Osteoblast (primary cell): Measurements from ENCODE around the gene INHBC. TPM values are rescaled to one million over a fixed set of nuclear protein-coding genes. Genes with fewer than 3 reads are reported as not detected.
A peak's percentile ranks its signal among the peaks of the same experiment; 100 is the strongest.

Experiments used
- DNase-seq: peaks from one replicate; pipeline ENCODE4 v3.0.0; 2011; ENCODE audit warnings: low spot score, mixed read lengths; ENCODE audit not compliant: insufficient read length; ENCODE audit errors: missing footprints
- H2AFZ ChIP-seq: 2 replicates; pipeline ENCODE4 v1.6.0; 2011; ENCODE audit warnings: mild to moderate bottlenecking, low read length
- H3K27ac ChIP-seq: 2 replicates; pipeline ENCODE4 v1.5.1; 2011; ENCODE audit warnings: mild to moderate bottlenecking, low read depth, low read length, moderate library complexity
- H3K27me3 ChIP-seq: 2 replicates; pipeline ENCODE4 v1.6.0; 2012; ENCODE audit warnings: mild to moderate bottlenecking, control low read depth, inconsistent platforms, low read length, moderate library complexity; ENCODE audit not compliant: insufficient read depth
- H3K36me3 ChIP-seq: 2 replicates; pipeline ENCODE4 v1.5.1; 2011; ENCODE audit warnings: mild to moderate bottlenecking, low read length, control low read depth, moderate library complexity; ENCODE audit not compliant: insufficient read depth
- H3K4me1 ChIP-seq: 2 replicates; pipeline ENCODE4 v1.5.1; 2011; ENCODE audit warnings: mild to moderate bottlenecking, low read length, control low read depth, moderate library complexity; ENCODE audit not compliant: insufficient read depth
- H3K4me2 ChIP-seq: 2 replicates; pipeline ENCODE4 v1.6.0; 2011; ENCODE audit warnings: mild to moderate bottlenecking, low read length; ENCODE audit not compliant: insufficient read depth
- H3K4me3 ChIP-seq: fragments of 200-600 bp; sonication (generic); 3 replicates; pipeline ENCODE4 v1.5.1; 2012; ENCODE audit warnings: mild to moderate bottlenecking, low read length, inconsistent platforms; ENCODE audit not compliant: insufficient read depth
- H3K79me2 ChIP-seq: 2 replicates; pipeline ENCODE4 v1.6.0; 2012; ENCODE audit warnings: mild to moderate bottlenecking, low read length, control low read depth, inconsistent platforms; ENCODE audit not compliant: insufficient read depth
- H3K9me3 ChIP-seq: 2 replicates; pipeline ENCODE4 v1.5.1; 2011; ENCODE audit warnings: low read depth, low read length, control low read depth
- H4K20me1 ChIP-seq: 2 replicates; pipeline ENCODE4 v1.6.0; 2012; ENCODE audit warnings: mild to moderate bottlenecking, low read length, control low read depth; ENCODE audit not compliant: insufficient read depth
- total RNA-seq: library from RNA; depleted of rRNA; stranded (reverse); fragments of >200 nt; gene quantifications from 2 replicates; pipeline ENCODE4 v1.2.3, GENCODE V29; 2012
- TF ChIP-seq, protein P1 (sequence below): IDR thresholded peaks from 2 replicates; pipeline ENCODE4 v1.5.1; 2011; ENCODE audit warnings: mild to moderate bottlenecking, low read depth, low read length, moderate library complexity; ENCODE audit errors: extremely low read depth

The INHBC gene
- total RNA-seq, 1 donor = not detected

DNA sequence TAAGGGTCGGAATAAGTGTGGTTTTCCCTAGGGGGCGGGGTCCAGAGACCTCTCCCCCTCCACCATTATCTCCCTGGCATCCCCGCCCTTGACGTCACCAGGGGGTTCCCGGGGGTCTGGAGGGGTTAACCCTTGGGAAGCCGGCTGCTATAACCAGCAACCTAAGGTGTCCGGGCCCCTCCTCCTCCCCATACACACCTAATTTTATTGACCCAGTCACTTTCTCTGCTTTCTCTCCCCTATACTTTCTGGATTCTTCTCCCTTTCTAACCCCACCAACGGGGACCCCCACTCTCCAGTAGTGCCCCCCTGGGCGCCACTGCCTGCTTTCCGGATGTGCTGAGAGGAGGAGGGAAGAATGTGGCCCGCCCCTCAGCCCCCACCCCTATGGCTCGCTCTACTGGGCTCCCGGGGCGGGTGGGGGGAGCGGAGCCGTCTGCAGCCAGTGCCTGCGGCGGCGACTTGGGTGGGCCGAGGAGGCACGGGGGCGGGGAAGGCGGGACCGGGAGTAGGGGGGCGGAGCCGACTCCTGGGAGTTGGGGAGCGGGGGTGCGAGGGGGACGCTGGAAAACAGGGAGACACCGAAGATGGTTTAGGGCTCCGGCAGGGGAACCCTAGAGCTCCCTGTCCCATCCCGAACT is 26.8 kb downstream of the INHBC start:
- Histone ChIP-seq H3K27me3 (peaks cover 16% of the 10 kb centered on the region), H3K4me2 (peak overlapping the region; percentile 100), H3K9me3 (no peaks in the 10 kb centered on the region), H4K20me1 (no peaks in the 10 kb centered on the region), H3K4me1 (peaks cover 16% of the 10 kb centered on the region), H3K27ac (no peak overlapping the region), H3K36me3 (no peaks in the 10 kb centered on the region), H3K79me2 (no peaks in the 10 kb centered on the region), H3K4me3 (peak overlapping the region; percentile 72), H2AFZ (no peak overlapping the region)
- TF ChIP-seq, protein P1, sequence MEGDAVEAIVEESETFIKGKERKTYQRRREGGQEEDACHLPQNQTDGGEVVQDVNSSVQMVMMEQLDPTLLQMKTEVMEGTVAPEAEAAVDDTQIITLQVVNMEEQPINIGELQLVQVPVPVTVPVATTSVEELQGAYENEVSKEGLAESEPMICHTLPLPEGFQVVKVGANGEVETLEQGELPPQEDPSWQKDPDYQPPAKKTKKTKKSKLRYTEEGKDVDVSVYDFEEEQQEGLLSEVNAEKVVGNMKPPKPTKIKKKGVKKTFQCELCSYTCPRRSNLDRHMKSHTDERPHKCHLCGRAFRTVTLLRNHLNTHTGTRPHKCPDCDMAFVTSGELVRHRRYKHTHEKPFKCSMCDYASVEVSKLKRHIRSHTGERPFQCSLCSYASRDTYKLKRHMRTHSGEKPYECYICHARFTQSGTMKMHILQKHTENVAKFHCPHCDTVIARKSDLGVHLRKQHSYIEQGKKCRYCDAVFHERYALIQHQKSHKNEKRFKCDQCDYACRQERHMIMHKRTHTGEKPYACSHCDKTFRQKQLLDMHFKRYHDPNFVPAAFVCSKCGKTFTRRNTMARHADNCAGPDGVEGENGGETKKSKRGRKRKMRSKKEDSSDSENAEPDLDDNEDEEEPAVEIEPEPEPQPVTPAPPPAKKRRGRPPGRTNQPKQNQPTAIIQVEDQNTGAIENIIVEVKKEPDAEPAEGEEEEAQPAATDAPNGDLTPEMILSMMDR = no peak
- peak; percentile 92 for DNase-seq

DNA sequence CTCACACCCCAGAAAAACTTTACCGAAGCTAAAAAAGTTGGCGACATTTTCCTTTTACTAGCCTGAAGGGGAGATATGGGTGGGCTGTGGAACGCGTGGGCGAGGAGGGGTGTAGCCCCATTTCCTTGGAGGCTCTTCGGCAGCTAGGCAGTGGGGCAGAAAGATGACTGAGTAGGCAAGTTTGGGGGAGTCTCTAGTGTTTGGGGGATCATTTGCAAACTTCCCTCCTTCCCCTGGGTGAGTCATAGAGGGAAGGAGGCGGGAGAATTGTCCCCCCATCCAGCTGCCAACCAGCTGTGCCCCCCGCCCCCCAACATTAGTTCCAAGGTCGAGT is 27.3 kb downstream of the INHBC start:
- no peaks in the 10 kb centered on the region for H3K36me3 ChIP-seq
- DNase-seq = peak; percentile 81

DNA sequence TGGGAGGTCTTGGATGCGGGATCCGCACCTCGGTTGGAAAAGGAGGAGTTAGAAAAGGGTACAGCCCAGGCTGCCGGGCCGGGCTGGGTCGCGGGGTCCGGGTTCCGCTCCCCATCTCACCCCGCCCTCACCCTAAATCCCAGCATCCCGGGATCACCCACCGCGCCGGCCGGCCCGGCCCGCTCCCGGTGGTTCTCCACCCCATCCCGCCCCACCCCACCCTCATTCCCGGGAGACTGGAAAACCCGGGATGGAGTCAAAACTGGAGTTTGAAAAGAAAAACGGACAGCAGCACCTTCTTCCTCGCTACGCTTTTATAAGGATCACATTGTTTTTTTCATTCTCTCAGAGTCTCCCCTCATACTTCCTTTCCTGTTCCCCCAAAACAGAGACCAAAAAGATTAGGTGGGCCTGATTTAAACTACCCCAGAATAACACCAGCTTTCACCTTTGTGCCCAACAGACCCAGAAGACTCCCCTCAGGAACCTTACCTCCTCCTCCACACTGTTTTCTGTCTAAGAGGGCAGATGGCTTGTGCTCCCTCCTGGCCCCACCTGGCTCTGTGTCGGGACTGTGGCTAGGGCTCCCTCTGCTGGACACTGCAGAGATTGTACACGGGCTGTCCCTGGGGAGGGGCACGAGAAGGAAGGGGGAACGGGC is 27.8 kb downstream of the INHBC start:
- Histone ChIP-seq H3K79me2 (no peaks in the 10 kb centered on the region), H4K20me1 (no peaks in the 10 kb centered on the region), H3K9me3 (no peaks in the 10 kb centered on the region), H3K27ac (no peak overlapping the region), H3K4me3 (peak overlapping the region; percentile 72), H3K36me3 (no peaks in the 10 kb centered on the region), H3K4me1 (peaks cover 16% of the 10 kb centered on the region), H3K4me2 (peak overlapping the region; percentile 100), H3K27me3 (peaks cover 19% of the 10 kb centered on the region), H2AFZ (peak overlapping the region; percentile 67)
- DNase-seq = peak; percentile 99
- TF ChIP-seq, protein P1 = peak; percentile 98

More for the DNA sequence above, 27.3 kb downstream of the INHBC start:
- Histone ChIP-seq H4K20me1 (no peaks in the 10 kb centered on the region), H3K27ac (no peak overlapping the region), H2AFZ (peak overlapping the region; percentile 67), H3K79me2 (no peaks in the 10 kb centered on the region), H3K4me3 (peak overlapping the region; percentile 72), H3K9me3 (no peaks in the 10 kb centered on the region), H3K27me3 (peaks cover 16% of the 10 kb centered on the region), H3K4me2 (peak overlapping the region; percentile 100), H3K4me1 (peaks cover 16% of the 10 kb centered on the region)
- TF ChIP-seq, protein P1 = no peak

DNA sequence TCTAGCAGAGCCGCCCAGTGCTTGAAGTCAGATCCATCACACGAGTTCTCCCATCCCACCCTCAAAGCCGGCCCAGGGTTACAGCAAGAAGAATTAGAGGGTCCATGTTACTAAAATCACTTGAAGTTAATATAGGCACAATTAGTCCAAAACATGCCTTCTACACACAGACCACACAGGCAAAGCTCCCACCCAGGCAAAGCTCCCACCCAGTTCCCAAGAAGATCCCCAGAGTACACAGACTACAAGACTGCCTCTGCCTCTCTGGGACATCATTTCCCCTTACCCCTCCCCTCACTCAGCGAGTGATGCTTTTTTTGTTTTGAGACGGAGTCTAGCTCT is 28.3 kb downstream of the INHBC start:
- Histone ChIP-seq H3K36me3 (no peaks in the 10 kb centered on the region), H3K4me2 (no peak overlapping the region), H3K9me3 (no peaks in the 10 kb centered on the region), H3K27ac (no peak overlapping the region), H4K20me1 (no peaks in the 10 kb centered on the region), H3K27me3 (peaks cover 24% of the 10 kb centered on the region), H3K4me1 (peaks cover 16% of the 10 kb centered on the region), H3K4me3 (no peak overlapping the region), H3K79me2 (no peaks in the 10 kb centered on the region), H2AFZ (no peak overlapping the region)
- no peak for DNase-seq
- TF ChIP-seq, protein P1 = no peak
